GM19023 (cell line): ENCODE data around the gene ZNF48.

Experiments
- ATAC-seq: cut with Tn5 transposase; IDR thresholded peaks from one replicate; pipeline ENCODE4 v1.9.1; 2021; ENCODE audit warnings: mild to moderate bottlenecking, moderate library complexity; ENCODE audit not compliant: unreplicated experiment

ZNF48 gene

GRCh38 chr16:30434852-30435251 is 39.6 kb downstream of the ZNF48 start:
- ATAC-seq, result no peak

- ATAC-seq, result no peak
Observed at GRCh38 chr16:30437511-30438046, 42.4 kb downstream of the ZNF48 start.

- no peak for ATAC-seq
Observed at GRCh38 chr16:30438835-30439234, 43.6 kb downstream of the ZNF48 start.

GRCh38 chr16:30439720-30440348 is 44.6 kb downstream of the ZNF48 start:
- ATAC-seq, result no peak

- ATAC-seq, result no peak
Observed at GRCh38 chr16:30443631-30444030, 48.4 kb downstream of the ZNF48 start.

GRCh38 chr16:30444231-30445148 is 49.3 kb downstream of the ZNF48 start:
- ATAC-seq, result no peak

GRCh38 chr16:30445149-30445407 is 49.9 kb downstream of the ZNF48 start:
- peak; percentile 28 for ATAC-seq

GRCh38 chr16:30445408-30446202 is 50.4 kb downstream of the ZNF48 start, which contains the start of gene SEPHS2:
SEPHS2 (minus strand) TSS chr16:30445874; CDS start chr16:30445727, 147 bp downstream.
- peak; percentile 90 for ATAC-seq

GRCh38 chr16:30446203-30446595 is 51.0 kb downstream of the ZNF48 start:
- no peak for ATAC-seq

- ATAC-seq, result no peak
Observed at GRCh38 chr16:30447512-30448226, 52.4 kb downstream of the ZNF48 start.

GRCh38 chr16:30449116-30449435 is 53.9 kb downstream of the ZNF48 start:
- ATAC-seq, result no peak
